ENCODE measurements around the gene PIGS. TPM values are rescaled to one million over a fixed set of nuclear protein-coding genes. Genes with fewer than 3 reads are reported as not detected.

Gene PIGS
- total and polyA plus RNA-seq, 2 donors (not counting 3 experiments of a cell fraction or from before 2014, with no cell fraction given), result 71.3 to 110 TPM

GRCh38 chr17:28514561-28515002 lies 56.7 kb downstream of the PIGS start:
- Histone ChIP-seq H2AFZ (ENCODE audit: low read depth, low read length) (no peak overlapping the region), H3K4me1 (ENCODE audit: control insufficient read depth, extremely low read depth, insufficient read depth, low read length) (no peaks in the 10 kb centered on the region), H3K79me2 (ENCODE audit: control insufficient read depth, insufficient read depth, low read length) (no peaks in the 10 kb centered on the region), H3K4me2 (ENCODE audit: insufficient read depth, low read length) (no peak overlapping the region), H3K9me1 (replicated peaks; ENCODE audit: control insufficient read depth, extremely low read depth, insufficient read depth, low read length) (no peaks in the 10 kb centered on the region), H3K27me3 (ENCODE audit: control insufficient read depth in 2 of 2, insufficient read depth in 2 of 2, low read length in 2 of 2) (peaks cover 2 to 5% of the 10 kb centered on the region in 2 experiments), H3K9ac (replicated peaks; ENCODE audit: extremely low read depth, insufficient read depth, low read length) (no peak overlapping the region), H3K4me3 (replicated peaks in 1 of 3; ENCODE audit: insufficient read depth in 1 of 3, low read depth in 1 of 3, low read length in 3 of 3) (no peak overlapping the region), H3K9me3 (replicated peaks; ENCODE audit: control insufficient read depth, insufficient read depth, low read length) (no peaks in the 10 kb centered on the region), H3K27ac (ENCODE audit: insufficient read depth, low read depth, low read length) (no peak overlapping the region), H4K20me1 (replicated peaks; ENCODE audit: control insufficient read depth, extremely low read depth, insufficient read depth, low read length) (no peaks in the 10 kb centered on the region), H3K36me3 (ENCODE audit: control insufficient read depth in 2 of 2, extremely low read depth in 1 of 2, insufficient read depth in 2 of 2, low read length in 2 of 2) (no peaks in the 10 kb centered on the region)
- no peak for DNase-seq (ENCODE audit: low read depth, low spot score)
- TF ChIP-seq POLR2AphosphoS5 (IDR thresholded peaks at IDR 0.05; ENCODE audit: insufficient read depth, low read depth, low read length) (no peak), JUN (IDR thresholded peaks at IDR 0.05; ENCODE audit: borderline replicate concordance, insufficient read depth, insufficient read length, low read depth) (no peak), FOS (IDR thresholded peaks at IDR 0.05; ENCODE audit: borderline replicate concordance, insufficient read depth, low read length) (no peak), MYC (IDR thresholded peaks at IDR 0.05; ENCODE audit: low read depth, low read length) (no peak), POLR2A (IDR thresholded peaks at IDR 0.05; ENCODE audit: low read depth, low read length) (no peak)
- TF ChIP-seq, protein P1, sequence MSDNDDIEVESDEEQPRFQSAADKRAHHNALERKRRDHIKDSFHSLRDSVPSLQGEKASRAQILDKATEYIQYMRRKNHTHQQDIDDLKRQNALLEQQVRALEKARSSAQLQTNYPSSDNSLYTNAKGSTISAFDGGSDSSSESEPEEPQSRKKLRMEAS (IDR thresholded peaks at IDR 0.05; ENCODE audit: insufficient read depth, insufficient read length), result no peak
- TF ChIP-seq, protein P2, sequence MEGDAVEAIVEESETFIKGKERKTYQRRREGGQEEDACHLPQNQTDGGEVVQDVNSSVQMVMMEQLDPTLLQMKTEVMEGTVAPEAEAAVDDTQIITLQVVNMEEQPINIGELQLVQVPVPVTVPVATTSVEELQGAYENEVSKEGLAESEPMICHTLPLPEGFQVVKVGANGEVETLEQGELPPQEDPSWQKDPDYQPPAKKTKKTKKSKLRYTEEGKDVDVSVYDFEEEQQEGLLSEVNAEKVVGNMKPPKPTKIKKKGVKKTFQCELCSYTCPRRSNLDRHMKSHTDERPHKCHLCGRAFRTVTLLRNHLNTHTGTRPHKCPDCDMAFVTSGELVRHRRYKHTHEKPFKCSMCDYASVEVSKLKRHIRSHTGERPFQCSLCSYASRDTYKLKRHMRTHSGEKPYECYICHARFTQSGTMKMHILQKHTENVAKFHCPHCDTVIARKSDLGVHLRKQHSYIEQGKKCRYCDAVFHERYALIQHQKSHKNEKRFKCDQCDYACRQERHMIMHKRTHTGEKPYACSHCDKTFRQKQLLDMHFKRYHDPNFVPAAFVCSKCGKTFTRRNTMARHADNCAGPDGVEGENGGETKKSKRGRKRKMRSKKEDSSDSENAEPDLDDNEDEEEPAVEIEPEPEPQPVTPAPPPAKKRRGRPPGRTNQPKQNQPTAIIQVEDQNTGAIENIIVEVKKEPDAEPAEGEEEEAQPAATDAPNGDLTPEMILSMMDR (IDR thresholded peaks at IDR 0.05; ENCODE audit: extremely low read depth in 1 of 2, insufficient read depth in 1 of 2, low read depth in 1 of 2, low read length in 2 of 2), result no peak
- dilution Hi-C loops (cut with MboI; ENCODE audit: extremely low pct_ligation_motif_present, low sequenced_read_pairs) (no loop called here), intact Hi-C loops (cut with micrococcal nuclease) (no loop called here)
- ChIA-PET POLR2A (no interaction called here), CTCF (interaction anchor here (1.3 kb wide), 1 partner anchor 98 kb away, joined by 3 read pairs; no protein-coding TSS in a partner anchor)
- FAIRE-seq, result no peak
- no TSS peak for BruUV-seq (replicated peaks)

Data from endothelial cell of umbilical vein (primary cell).